Measurements from ENCODE around the gene RBM47. TPM values are rescaled to one million over a fixed set of nuclear protein-coding genes. Genes with fewer than 3 reads are reported as not detected.

Gene RBM47
- total RNA-seq, 1 donor from 2014 or later, result 105 TPM

DNA sequence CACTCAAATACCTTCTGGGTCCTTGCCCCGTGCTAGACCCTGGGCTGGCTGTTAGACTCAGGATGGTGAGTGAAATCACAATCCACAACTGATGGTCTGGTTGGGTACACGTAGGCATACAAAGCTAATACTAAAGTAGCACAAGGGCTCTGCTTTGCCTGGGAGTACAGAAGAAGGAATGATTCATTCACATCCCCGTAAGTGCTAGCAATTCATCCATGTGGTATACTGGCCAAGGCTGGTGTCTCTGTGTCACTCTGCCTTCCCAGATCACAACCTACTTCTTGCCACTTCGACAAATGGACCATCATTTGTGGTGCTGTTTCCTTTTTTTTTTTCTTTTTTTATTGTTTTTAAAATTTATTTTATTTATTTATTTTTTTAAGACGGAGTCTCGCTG lies 19.7 kb upstream of the RBM47 start:
- H3K4me1 ChIP-seq, result no peaks in the 10 kb centered on the region
- TF ChIP-seq, protein P1, sequence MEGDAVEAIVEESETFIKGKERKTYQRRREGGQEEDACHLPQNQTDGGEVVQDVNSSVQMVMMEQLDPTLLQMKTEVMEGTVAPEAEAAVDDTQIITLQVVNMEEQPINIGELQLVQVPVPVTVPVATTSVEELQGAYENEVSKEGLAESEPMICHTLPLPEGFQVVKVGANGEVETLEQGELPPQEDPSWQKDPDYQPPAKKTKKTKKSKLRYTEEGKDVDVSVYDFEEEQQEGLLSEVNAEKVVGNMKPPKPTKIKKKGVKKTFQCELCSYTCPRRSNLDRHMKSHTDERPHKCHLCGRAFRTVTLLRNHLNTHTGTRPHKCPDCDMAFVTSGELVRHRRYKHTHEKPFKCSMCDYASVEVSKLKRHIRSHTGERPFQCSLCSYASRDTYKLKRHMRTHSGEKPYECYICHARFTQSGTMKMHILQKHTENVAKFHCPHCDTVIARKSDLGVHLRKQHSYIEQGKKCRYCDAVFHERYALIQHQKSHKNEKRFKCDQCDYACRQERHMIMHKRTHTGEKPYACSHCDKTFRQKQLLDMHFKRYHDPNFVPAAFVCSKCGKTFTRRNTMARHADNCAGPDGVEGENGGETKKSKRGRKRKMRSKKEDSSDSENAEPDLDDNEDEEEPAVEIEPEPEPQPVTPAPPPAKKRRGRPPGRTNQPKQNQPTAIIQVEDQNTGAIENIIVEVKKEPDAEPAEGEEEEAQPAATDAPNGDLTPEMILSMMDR (IDR thresholded peaks at IDR 0.05), result no peak
- no peak overlapping the region for H3K4me3 ChIP-seq
- no peaks in the 10 kb centered on the region for H3K9me3 ChIP-seq
- H3K27ac ChIP-seq, result no peak overlapping the region
- H3K27me3 ChIP-seq, result no peaks in the 10 kb centered on the region
- intact Hi-C loops (cut with DNase I), result no loop called here
- DNase-seq (no peak), ATAC-seq (no peak)
- H3K36me3 ChIP-seq, result no peaks in the 10 kb centered on the region

DNA sequence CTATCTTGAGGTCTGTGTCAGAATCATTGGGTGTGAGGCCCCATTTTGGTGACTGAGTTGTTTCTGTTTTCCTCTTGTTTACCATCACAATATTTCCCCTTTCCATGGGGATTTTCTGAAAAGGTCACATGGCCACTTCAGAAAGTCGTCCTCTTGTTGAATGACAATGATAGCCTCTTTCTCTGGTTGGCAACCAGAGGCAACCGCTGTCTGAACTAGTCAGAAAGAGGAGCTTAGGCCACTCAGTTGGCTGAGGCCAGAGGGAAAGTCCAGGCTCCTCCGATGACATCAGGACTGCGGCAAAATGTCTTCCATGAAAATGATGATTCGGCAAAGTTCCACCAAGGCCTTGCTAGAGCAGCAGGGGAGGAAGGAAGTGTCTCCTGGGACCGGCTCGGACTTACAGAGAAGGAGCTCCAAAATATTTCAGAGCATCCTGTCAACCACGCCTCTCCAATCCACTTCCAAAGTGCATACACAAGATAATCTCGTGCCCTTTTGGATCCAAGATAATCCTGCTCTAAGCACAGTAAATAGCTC lies 19.1 kb upstream of the RBM47 start:
- no peaks in the 10 kb centered on the region for H3K9me3 ChIP-seq
- TF ChIP-seq, protein P1 (IDR thresholded peaks at IDR 0.05), result no peak
- no peaks in the 10 kb centered on the region for H3K36me3 ChIP-seq
- ATAC-seq (peak; percentile 54), DNase-seq (no peak)
- H3K4me3 ChIP-seq, result no peak overlapping the region
- intact Hi-C loops (cut with DNase I), result no loop called here
- no peak overlapping the region for H3K27ac ChIP-seq
- no peaks in the 10 kb centered on the region for H3K4me1 ChIP-seq
- H3K27me3 ChIP-seq, result no peaks in the 10 kb centered on the region

DNA sequence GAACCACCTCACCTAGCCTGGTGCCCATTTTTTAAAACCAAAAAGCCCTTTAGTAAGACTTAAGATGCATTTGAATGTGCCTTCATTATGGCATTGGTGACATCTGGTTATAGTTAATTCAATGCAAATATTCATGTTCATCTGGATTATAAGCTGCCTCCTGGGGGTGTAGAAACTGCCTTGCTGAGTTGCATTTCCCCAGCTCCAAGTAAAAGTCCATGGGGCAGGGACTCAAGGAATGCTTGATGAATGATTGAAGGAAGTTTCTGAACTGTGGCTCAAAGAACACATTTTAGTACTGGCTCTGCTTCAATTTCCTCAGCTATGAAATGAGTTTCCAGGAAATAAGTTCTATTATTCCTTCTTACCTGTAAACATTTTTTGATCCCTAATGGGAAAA lies 18.5 kb upstream of the RBM47 start:
- no peak overlapping the region for H3K4me3 ChIP-seq
- no peak for ATAC-seq
- intact Hi-C loops (cut with DNase I), result no loop called here
- TF ChIP-seq, protein P1 (IDR thresholded peaks at IDR 0.05), result no peak
- H3K27me3 ChIP-seq, result no peaks in the 10 kb centered on the region
- DNase-seq, result no peak
- H3K9me3 ChIP-seq, result no peaks in the 10 kb centered on the region
- no peaks in the 10 kb centered on the region for H3K36me3 ChIP-seq
- no peak overlapping the region for H3K27ac ChIP-seq
- no peaks in the 10 kb centered on the region for H3K4me1 ChIP-seq

DNA sequence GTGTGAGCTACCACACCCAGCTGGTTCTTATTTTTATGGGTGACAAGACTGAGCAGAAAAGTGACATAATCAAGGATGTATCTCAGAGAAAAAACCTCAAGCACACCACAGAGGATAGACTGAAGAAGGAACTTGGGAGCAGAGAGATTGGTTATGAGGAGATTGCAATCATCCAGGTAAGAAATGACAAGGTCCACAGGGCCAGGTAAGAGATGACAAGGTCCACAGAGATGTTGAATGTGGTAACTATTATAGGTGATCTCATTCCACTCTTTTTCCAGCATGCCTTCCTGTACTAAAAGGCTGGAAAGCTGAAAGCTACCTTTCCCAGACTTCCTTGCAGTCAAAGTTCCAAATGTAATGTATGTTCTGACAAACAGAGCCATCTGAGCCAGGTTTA lies 15.9 kb upstream of the RBM47 start:
- ATAC-seq (no peak), DNase-seq (no peak)
- Histone ChIP-seq H3K4me3 (no peak overlapping the region), H3K9me3 (no peaks in the 10 kb centered on the region), H3K27me3 (no peaks in the 10 kb centered on the region), H3K27ac (no peak overlapping the region), H3K36me3 (no peaks in the 10 kb centered on the region), H3K4me1 (no peaks in the 10 kb centered on the region)
- intact Hi-C loops (cut with DNase I), result no loop called here
- TF ChIP-seq, protein P1 (IDR thresholded peaks at IDR 0.05), result no peak

DNA sequence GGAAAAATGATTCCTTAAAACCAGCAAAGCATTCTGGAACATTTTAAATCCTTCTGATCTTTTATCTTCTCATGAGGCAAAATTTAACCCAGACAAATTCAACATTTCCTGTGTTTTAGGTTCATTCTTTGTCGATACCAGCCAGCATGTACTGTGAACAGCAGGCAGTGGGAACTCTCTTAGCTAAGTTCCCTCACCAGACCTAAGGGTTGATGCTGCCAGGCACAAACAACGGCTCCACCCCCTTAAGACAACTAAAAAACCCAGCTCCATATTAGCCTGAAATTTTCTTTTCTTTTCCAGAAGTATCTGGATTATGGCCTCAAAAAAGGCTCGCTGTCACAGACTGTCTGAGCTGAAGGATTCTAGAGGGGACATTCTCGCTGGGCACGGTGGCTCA lies 2.4 kb upstream of the RBM47 start:
- TF ChIP-seq, protein P1 (IDR thresholded peaks at IDR 0.05), result no peak
- ATAC-seq (no peak), DNase-seq (no peak)
- Histone ChIP-seq H3K27ac (no peak overlapping the region), H3K4me3 (no peak overlapping the region), H3K36me3 (no peaks in the 10 kb centered on the region), H3K4me1 (peaks cover 13% of the 10 kb centered on the region), H3K27me3 (no peaks in the 10 kb centered on the region), H3K9me3 (no peaks in the 10 kb centered on the region)
- intact Hi-C loops (cut with DNase I), result no loop called here

All from upper lobe of right lung (tissue), 1 donor.